GM21360 (cell line): ENCODE measurements around the gene GPC4.

Source experiments
- ATAC-seq: cut with Tn5 transposase; IDR thresholded peaks from one replicate; pipeline ENCODE4 v1.9.1; 2021; ENCODE audit warnings: mild to moderate bottlenecking, moderate library complexity; ENCODE audit not compliant: unreplicated experiment

Gene GPC4

DNA sequence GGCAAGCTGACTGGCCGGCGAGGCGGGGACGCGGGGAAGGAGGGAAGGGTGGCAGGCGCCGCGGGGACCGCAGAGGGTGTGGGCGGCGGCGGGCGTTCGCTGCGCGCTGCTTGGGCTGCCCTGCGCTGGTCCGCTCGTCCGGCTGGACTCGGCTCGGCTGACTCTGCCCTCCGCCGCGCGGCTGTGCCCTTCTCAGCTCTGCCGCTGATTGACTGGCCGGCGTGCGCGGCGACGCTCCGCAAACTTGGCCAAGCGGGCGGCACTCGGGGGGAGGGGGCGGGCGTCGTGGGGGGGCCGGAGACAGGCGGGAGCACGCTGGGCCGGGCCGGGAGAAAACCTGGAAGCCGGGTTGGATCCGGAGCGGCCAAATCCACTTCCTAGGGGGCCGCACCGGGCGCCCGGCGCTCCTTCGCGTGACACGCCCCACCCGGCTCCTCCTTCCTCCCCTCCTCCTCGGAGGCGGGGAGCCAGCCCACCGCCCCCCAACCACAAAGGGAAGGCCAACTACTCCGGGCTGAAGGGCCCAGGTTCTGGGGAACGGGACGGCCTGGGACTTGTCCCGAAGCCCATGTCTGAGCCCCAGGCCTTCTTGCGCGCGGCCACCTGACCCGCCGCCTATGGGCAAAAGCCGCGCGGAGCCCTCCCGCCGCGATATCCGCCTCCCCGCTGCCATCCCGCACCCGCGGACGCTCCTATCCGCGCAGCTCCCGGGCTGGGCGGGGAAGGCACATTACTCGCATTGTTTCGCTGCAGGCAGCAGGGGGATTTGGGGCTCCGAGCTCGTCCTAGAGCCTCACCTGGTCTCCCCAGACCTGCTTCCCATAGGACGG is at the start of gene GPC4:
Gene GPC4 (minus strand): TSS at position 214 of the 830 bp plus-strand sequence. CDS start 524 bp downstream, outside the sequence.
- ATAC-seq = no peak

DNA sequence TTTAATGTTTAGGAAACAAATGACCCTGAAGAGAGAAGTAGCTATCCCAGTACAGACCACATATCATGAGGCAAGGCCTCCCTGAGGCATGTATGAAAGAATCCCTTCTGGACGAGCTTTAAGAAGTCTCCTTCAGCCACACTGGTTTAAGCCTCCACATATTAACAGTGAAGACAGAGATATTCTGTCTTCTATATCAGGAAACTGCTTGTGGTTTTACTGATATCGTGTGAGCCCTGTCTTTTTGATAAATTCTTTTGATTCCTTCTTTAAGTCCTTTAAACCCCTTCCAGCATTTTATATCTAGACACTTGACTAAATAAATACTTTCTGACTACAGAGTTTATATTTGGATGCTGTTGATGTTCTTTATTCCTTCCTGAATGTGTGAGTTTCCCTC is 45.9 kb upstream of the GPC4 start:
- no peak for ATAC-seq

DNA sequence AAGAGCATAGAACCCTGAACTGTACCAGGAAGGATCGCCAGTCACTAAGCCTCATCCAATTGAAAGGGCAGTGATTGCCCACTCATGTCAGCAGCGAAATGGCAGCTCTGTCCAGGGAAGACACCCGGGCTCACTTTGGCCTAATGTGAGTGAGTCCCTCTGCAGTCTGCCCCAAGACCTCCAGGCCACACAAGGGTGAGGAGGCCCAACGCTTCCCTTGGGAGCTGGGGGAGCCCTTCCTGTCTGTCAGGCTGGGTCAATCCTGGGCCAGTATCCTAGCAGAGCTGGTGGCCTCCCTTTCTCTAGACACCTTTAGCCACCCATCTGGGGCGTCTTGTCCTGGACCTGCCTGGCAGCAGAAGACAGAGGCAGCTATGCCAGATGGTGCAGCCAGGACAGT is 39.6 kb upstream of the GPC4 start:
- ATAC-seq = no peak

DNA sequence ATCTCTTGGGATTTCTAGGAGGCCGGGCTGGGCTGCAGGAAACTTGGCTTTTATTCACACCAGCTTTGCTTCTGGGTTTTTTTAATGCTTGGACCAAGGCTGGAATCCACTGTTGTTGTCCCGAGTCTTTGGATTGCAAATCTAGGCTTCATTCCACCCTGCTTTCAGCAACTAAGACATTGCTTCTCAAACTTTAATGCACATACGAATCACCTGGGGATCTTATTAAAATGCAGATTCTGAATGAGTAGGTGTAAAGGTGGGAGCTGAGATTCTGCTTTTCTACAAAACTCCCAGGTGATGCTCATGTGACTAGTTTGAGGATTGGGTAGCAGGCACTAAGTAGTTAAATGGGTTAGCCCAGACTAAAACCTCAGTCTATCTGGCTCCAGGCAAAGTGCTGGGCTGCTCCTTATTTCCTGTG is 39.2 kb upstream of the GPC4 start:
- no peak for ATAC-seq

DNA sequence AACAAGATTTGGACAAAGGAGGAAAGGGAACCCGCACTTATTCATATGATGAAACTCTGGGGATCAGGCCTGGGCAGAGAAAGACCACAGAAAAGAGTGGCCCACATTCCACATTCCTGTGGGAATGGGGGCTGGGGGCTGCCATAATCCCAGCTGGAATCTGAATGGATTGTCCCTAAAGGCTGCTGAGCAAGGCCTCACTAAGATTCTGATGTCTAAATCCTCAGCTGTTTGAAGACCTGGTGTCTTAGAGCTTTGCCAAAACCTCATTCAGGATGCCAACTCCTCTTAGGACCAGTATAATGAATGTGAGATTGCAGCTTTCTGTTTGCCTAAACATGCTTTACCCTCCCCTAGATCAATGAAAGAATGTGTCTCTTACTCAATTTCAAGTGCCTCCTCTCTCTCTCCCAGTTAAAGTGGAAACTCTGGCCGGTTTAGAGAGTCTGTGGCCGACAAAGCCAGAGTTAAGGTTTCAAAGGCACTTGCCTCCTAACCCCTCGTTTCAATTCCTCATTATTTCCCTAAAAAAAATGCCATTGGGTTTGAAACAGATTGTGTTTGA is 33.3 kb upstream of the GPC4 start:
- no peak for ATAC-seq

DNA sequence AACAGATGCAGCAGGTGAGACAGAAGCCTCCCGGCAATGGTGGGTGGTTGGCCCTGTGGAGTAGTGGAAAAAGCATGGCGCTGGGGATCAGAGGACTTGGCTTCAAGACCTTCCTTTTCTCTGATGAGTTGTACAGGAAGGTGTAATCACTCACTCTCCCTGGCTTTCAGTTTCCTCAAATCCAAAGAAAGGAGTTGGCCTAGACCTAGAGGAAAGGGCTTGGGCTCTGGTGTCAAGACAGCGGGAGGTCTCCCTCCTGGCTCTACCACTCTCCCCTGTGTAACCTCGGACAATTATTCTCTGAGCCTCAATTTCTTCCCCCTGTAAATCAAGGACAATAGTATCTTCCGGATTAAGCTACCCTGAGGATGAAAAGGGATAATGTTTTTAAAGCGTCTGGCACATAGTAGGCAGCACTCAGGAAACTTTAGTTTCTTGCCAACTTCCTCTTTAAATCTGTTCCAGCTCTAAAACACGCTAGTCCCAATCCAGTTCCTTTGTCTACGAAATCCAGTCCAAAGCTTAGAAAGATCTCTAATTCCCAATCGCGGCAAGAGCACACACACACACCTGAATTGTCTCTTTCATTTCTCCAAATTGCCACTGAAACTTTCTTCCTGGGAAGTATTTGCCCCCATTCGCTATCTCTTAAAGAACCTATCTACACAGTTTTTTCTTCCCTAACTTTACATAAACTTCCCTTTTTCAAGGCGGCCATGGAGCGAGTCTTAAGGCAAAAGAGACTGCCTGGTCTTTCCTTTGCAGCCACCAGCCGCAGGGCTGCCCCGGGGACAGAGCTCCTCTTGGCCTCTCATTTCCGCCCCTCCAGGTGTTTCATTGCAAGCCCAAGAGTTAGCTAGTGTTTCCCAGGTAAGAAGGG is 29.9 kb upstream of the GPC4 start:
- ATAC-seq = no peak

DNA sequence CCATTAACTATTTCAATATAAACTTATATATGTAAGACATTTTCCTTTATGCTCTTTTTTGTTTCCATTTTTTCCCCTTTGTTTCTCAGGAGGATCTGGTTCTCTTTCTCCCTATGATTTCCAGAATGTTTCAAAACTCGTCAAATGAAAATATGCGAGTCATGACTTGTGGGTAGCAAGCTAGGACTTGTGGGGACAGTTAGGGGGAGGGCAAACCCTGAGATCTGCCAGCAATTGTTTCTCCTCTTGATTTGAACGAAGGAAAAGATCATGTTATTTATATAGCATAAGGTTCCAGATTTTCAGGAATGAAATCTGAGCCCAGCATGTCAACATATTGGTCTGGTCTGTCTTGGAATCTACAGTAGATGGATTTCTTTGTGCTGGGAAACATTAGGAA is 28.9 kb upstream of the GPC4 start:
- no peak for ATAC-seq

DNA sequence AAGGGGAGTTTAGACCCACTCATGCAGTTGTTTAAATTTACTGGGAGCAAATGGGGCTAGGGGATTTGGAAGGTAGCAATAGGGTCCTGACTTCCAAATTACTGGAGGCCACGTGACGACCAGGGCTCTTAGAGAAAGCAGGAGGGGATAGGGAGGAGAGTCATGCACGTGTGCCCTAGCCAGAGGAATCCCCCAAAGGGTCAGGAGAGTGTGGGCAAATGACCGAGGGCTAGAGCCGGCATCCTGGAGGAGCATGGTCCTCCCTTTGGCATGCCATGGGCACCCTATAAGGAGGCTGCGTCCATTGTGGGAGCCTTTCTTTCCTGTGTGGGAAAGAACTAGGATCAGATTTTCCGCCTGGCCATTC is 25.5 kb upstream of the GPC4 start:
- no peak for ATAC-seq

DNA sequence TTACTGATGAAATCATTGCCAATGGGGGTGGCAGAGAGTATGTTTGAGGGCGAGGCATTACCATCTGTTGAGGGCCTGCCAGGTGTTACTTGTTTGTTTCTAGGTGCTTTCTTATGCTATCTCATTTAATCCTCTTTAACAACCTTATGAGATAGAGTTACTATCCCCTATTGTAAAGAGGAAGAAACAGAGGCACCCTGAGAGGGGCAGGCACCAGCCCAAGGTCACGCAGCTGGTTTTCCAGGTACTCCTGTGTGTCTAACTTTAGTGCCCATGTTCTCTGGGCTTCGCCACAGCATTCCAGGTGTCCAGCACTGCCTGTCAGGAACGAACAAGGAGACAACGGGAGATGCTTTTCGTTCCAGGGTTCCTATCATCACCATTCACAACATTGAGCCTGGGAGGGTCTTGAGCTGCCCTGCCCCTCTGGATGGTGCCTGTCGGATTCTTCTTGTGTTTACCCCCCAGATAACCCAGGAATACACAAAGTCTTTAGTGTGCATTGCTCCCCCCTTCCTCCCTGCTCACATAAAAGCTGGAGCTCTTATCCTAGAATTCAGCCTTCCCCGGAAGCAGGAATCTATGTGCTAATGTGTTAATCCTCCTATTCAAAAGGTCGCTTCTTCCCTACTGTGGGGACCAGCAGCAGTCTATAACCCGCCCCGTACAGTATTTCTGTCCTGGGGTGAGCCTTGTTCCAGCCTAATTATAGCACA is 24.9 kb upstream of the GPC4 start:
- no peak for ATAC-seq

DNA sequence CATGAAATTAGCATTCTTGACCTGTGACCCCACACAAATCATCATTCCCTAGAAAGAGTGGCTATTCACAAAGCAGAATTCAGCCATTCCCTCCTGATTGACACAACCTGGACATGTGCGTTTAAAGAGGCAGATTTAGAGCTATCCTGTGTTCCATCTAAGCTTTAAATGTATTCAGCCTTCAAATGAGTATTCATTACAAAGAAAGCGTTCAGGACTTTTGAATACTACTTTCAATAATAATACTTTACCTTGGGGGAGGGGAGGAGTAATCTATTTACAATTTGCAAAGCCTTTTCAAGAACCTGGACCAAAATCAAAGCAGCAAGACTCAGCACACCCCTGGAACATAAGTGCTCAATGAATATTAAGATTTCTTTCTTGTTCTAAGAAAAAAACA is 22.5 kb upstream of the GPC4 start:
- no peak for ATAC-seq

DNA sequence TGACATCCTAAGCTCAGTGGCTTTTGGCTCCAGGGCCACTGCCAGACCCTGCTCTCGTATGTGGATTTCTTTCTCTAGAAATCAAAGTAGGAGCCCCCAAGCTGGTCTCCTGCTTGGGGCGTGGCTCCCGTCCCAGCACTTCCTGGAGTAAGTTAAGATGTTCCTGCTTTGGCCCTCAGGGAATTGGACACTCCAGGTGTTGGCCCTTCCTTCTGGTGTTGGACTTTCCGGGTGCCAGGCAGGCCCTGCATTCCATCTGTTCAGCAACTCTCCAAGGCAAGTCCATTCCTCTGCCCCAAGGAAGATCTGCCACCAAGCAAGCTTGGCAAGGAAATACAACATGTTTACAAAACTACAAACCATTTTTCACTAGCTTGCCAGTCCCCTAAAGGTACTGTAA is 22.1 kb upstream of the GPC4 start:
- no peak for ATAC-seq

DNA sequence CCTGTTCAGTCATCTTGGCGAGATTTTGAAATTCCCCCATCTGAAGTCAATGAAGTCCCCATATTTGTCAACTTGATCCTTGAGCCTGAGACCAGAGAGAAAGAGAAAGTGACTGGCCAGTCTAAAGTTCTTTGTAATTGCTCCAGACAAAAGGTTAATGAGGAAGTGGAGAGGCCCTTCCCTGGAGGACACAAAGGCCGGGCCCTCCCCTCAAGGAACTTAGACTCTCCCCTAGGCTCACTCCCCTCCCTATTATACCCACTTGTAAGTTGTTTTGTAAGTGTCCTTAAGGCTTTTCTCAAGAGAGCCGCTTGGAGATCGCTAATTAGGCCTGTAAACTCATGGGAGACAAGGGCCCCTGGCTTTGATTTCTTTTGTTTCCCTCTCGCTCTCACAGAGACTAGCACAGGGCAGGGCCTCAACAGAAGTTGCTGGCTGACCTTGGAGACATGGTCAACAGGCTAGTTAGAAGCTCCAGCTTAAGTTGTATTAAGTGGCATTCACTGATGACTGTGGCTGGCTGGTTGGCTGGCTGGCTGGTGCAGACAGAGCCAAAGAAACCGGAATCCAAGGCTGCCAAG is 20.3 kb upstream of the GPC4 start:
- ATAC-seq = no peak

DNA sequence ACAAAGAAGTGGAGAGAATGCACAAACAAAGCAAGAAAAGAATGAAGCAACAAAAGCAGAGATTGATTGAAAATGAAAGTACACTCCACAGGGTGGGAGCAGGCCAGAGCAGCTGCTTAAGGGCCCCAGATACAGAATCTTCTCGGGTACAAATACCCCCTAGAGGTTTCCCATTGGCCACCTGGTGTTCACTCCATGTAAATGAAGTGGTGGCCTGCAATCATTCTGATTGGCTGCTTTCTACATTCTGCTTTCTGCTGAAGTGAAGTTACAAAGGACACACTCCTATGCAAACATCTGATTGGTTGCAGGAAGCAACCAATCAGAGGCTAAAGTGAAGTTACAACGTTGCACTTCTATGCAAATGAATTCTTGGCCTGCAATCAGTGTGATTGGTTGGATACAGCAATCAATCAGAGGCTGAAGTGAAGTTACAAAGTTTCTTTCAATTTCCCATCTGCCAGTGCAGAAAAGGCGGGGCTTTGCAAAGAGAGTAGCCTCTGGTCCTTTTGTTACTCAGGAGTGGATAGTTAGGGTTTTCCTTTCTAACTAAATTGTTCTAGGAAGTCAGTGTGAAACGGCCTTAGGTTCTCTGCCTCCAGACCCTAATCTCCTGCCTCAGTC is 19.0 kb upstream of the GPC4 start:
- ATAC-seq = no peak

DNA sequence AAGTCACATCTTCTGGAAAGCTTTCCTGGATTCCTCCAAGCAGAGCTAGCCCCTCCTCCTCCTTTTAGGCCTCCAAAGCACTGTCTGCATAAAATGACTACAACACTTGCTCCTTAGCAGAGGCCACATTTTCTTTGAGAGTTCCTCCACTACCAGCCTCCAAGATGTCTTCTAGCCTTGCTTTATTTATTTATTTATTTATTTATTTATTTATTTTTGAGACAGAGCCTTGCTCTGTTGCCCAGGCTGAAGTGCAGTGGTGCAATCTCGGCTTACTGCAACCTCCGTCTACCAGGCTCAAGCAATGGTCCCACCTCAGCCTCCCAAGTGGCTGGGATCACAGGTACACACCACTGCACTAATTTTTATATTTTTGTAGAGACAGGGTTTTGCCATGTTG is 4.6 kb upstream of the GPC4 start:
- ATAC-seq = no peak

DNA sequence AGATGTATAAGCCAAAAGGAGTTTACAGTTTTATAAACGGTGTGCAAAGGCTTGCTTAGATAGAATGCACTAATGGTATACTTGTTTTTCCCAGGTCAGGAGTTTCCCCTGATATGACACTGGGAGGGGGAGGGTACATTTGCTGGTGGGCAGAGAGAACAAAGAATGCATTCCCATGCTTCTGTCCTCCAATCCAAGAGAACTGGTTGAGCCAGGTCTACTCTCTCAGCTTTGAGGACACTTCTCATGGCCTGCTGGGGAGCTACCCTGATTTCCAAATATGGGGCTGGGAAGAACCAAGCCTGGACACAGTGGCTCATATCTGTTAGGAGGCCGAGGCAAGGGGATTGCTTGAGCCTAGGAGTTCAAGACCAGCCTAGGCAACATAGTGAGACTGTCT is 3.3 kb upstream of the GPC4 start:
- ATAC-seq = no peak

DNA sequence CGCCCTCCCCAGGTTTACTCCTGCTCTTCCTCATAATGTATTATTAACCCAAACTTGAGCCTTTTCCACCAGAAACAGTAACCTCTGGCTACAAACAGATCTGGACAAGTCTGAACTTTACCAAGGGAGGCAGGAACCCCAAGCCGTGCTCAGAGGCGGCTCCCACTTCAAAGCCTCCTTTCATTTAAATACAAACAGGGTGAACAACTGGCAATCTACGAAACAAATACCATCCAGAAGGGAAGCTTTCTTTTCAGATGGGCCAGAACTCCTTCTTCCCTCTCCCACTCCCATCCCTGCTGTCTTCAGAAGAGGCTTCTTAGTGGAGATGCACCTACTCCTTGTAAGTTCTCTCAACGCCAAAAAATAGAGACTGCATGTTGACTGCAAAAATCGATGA is 2.1 kb upstream of the GPC4 start:
- no peak for ATAC-seq

DNA sequence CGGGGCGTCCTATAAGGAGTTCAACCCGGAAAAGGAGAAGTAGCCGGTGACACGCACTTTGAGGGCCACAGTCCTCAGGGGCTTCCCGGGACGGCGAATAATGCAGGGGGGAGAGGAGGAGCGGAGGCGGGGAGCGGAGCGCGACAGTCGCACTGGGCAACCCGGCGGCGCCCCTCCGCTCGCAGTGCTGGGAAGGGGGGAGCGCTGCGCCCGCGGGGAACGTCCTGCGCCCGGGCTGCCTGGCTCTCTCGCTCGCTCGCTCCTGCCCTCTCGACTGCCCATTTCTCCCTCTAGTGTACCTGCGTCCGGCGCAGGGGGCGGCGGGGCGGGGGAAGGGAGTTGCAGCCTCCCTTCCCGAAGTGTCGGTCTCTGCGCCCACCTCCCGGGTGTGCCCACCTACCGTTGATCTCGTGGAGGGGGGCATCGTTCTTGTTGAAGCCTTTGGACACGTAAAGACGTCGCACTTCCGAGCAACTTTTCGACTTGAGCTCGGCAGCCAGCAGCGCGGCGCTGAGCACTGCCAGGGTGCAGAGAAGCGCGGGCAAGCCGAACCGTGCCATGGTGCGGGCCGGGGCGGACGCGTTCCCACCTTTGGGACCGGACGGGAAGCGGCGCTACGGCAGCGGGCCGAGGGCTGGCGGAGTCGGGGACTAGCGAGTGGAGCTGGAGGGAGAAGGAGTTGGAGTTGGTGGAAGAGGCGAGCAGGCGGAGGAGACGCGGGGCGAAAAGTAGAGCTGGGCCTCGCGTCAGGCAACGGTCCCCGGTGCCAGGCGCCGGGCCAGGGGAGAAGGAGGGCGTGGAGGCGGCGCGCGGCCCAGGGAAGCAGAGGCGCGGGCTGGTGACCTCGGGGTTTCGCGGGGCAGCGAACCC is 648 bp downstream of the GPC4 start:
- ATAC-seq = no peak

DNA sequence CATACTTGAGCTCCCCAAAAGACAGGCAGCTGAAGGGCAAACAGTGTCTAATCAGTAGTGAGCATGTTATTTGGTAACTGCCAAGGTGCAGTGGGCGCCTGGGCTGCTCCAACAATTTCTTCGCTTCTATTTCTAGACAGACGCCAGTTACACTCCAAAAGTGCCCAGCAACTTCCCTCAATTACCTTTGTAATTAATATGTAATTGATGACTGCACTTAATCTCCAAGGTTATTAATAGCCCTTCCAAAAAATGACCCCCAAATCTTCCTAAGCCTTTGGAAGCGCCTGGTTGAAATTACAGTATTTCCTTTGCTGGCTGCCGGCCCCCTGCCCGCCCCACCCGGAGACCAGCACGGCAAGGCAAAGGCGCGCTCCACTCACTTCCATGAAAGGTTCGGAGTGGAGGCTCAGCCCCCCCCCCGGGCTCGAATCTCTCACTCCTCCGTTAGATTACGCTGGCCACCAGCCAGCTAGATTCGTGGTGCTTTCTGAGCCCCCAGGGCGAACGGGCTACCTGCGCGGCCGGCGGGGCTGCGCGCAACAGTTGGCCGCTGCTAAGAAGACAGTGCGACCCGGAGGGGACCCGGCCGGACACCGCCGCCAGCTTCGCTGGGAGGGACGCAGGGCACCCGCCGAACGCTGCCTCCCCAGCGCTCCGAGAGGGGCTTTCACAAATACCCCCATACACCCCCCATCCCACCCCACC is 1.9 kb downstream of the GPC4 start:
- ATAC-seq = no peak

DNA sequence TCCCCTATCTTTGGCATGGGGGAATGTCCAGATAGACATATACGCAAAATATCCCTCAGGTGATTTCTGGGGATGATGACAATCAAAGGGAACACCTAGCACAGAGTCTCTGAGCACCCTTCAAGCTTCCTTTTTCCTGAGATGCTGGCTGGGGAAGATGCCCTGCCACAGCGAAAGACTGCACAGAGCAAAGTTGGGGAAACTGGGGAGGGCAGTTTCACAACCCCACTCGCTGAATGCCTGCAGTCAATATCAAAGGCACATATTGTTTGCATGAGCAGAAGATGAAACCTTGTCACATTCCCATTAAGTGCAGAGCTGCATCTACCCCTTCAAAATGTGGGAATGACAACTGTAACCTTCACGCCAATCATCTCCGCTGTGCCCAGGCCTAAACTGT is 2.6 kb downstream of the GPC4 start:
- ATAC-seq = no peak
